Heart left ventricle (tissue), 13 donors: Measurements from ENCODE around the gene NOS1AP.

Experiments used
- POLR2A ChIP-seq, 2 donors: fragments of 450-650 bp; IDR thresholded peaks; one replicate each; pipeline ENCODE4 v1.6.1; 2017; ENCODE audit warnings: antibody characterized with exemption in 2 of 2, mild to moderate bottlenecking in 2 of 2, moderate library complexity in 2 of 2
- TF ChIP-seq, protein P1 (sequence below), 12 donors: fragments of 200-600 bp; sonication (generic) in 4 of 12; IDR thresholded peaks; one replicate each; pipeline versions ENCODE4 v1.5.0 to v1.8.0; 2018 to 2022; ENCODE audit warnings: antibody characterized with exemption in 12 of 12, mild to moderate bottlenecking in 5 of 12
- donor health status: ischemic (EF 13 %, LVEDD 7.1; RV severe dilation, severe dysfunction).
- donor health status: DM: no; HTN: yes; CAD: no.
- donor health status: DM: no; HTN: no; CAD: no.
- donor health status: ischemic (EF 25% LVEDD 6.9; RV normal size, moderate dysfunction).
- donor health status: ischemic (EF 25% LVEDD 5.7; RV mildly dilated, moderate dysfunction).
- donor health status: ischemic (EF 35%, LVEDD 5.7; RV mildly dilated, moderate dysfunction).
- donor health status: nonischemic (EF 11% LVEDD 7.7; RV severe dilation, severe dysfunction).
- donor health status: DM: yes; HTN: yes; CAD: no.
- donor health status: PGD.
- donor health status: ischemic (EF 29% LVEDD 5.4; RV normal size, mild dysfunction).
- donor health status: nonischemic (EF 23%, LVEDD 6.1; RV moderate dilation, normal function).

- TF ChIP-seq, protein P1, sequence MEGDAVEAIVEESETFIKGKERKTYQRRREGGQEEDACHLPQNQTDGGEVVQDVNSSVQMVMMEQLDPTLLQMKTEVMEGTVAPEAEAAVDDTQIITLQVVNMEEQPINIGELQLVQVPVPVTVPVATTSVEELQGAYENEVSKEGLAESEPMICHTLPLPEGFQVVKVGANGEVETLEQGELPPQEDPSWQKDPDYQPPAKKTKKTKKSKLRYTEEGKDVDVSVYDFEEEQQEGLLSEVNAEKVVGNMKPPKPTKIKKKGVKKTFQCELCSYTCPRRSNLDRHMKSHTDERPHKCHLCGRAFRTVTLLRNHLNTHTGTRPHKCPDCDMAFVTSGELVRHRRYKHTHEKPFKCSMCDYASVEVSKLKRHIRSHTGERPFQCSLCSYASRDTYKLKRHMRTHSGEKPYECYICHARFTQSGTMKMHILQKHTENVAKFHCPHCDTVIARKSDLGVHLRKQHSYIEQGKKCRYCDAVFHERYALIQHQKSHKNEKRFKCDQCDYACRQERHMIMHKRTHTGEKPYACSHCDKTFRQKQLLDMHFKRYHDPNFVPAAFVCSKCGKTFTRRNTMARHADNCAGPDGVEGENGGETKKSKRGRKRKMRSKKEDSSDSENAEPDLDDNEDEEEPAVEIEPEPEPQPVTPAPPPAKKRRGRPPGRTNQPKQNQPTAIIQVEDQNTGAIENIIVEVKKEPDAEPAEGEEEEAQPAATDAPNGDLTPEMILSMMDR (IDR thresholded peaks at IDR 0.05), result no peak
- no peak for TF ChIP-seq POLR2A (IDR thresholded peaks at IDR 0.05)
Observed at GRCh38 chr1:162374406-162374805, 304.9 kb downstream of the NOS1AP start.
